NCI-H446 treated with DMSO at 0.1 percent for 48 hours (cell line): ENCODE measurements around the gene SURF4.
"Not testable (repeated sequence)": the region's sequence is repeated elsewhere in the genome, so short reads cannot be mapped to it uniquely, and the experiment has no call there.

ENCODE experiments used
- DNase-seq: peaks from one replicate; lab custom pipeline; 2025; lab: John Stamatoyannopoulos, UW

The SURF4 gene

DNA sequence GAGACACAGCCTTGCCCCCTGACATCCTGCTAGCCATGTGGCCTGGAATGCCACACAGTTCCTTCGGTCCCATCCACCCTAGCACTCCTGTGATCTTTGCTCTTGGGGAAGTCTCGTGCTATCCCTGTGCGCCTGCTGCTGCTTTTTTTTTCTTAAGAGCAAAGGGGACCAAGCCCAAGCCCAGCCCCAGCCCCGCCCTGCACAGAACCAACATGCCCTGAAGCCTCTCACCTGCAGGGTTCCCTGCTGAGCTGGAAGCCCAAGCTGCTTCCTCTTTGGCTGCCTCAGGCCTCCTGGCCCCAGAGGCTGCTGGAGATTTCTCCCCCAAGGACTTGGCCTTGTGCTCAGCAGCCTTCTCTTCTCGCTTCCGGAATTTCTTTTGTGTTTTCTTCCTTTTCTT, 41.7 kb downstream of the SURF4 start:
- no peak for DNase-seq

DNA sequence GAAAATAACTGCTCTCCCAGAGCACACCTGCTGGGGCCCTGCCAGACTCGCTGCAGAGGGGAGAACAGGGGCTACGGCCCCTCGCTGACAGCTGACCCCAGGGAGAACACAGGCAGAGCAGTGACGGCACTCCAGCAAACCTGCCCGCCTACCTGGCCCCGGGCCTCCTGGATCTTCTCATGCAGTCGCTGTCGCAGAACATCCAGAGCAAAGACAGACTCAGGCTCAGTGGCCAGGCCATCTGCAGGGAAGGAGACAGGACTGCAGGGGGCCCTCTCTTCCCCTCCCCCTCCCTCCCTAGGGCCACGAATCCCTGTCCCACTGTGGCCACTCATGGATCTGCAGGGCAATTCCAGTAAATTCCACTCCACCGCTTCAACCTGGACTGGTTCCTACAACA, 42.3 kb downstream of the SURF4 start:
- no peak for DNase-seq

DNA sequence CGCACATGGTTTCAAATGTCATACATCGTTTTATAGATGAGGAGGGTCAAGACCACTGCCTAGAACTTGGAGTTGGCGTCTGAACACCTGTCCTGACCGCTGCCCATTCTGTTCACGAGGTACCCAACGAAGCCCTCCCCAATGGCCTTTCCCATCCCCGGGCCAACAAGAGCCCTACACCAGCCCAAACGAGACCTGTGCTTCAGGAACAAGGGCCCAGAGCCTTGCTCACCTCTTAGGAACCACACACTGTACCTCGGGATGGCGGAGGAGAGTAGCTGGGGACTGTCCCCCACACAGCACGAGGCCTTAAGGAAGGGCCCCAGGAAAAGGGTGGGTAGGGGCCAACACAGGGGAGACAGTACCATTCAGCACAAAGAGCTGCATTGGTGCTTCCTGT, 42.8 kb downstream of the SURF4 start:
- DNase-seq = no peak

DNA sequence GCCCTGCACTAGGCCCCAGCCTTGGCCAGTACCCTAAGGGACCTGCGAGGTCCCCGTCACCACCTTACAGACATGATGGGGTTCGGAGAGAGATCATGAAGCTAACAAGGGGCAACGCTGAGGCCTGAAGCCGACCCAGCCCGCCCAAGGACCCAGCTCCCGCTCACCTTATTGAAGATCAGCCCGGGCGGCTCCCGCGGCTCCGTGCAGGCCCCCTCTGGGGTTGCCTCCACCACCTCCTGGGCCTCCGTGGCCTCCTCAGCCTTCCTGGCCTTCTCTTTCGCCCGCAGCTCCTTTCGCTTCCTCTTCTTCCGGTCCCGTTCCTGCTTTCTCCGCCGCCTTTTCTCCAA, 43.5 kb downstream of the SURF4 start:
- no peak for DNase-seq

DNA sequence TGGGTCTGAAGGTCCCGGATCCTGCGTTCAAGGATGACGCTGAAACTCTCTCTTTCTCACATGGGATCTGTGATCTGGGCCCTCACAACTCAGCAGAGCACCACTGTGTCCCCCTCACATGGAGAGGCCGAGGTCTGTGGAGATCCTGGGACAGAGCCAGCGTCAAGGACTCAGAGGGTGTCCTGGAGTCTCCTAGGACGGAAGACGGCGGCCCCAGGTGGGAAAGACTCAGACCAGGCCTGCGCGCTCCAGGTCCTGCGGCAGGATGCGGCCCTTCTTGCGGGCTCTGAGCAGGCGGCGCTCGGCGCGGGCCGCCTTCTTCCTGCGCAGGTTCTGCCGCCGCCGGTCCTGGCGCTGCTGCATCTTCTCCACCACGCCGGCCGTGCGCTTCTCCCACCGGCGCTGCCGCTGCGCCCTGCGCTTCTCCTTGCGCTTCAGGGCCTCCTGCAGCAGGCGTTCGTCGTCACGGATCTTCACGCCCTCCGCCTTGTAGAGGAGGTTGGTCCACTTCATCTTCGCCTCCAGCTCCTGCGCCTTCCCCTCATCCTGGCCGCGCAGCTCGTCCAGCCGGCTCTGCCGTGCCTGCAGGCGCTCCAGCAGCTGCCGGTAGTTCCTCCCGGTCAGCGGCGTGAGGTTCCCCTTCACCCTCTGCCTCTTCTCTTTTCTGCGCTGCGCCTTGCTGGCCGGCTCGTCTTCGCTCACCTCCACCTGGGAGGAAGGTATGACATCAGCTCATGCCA, 44.0 kb downstream of the SURF4 start:
- no peak for DNase-seq

DNA sequence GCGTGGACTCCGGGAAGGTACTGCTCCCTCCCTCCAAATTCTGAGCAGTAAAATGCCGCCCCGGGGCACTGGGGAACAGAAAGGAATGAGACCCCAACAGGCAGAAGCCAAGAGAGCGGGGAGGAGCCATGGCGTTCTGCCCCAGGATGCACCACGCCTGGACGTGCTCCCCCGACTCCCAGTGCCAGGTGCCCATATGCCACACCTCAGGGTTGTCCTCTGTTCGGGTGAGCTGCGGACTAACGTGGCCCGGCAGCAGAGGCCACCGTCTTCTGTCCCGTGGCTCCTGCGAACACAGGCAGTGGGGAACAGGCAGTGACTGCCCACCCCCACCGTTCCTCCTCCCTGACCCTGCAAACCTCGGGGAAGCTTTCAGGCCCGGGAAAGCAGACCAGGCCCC, 44.6 kb downstream of the SURF4 start:
- no peak for DNase-seq

DNA sequence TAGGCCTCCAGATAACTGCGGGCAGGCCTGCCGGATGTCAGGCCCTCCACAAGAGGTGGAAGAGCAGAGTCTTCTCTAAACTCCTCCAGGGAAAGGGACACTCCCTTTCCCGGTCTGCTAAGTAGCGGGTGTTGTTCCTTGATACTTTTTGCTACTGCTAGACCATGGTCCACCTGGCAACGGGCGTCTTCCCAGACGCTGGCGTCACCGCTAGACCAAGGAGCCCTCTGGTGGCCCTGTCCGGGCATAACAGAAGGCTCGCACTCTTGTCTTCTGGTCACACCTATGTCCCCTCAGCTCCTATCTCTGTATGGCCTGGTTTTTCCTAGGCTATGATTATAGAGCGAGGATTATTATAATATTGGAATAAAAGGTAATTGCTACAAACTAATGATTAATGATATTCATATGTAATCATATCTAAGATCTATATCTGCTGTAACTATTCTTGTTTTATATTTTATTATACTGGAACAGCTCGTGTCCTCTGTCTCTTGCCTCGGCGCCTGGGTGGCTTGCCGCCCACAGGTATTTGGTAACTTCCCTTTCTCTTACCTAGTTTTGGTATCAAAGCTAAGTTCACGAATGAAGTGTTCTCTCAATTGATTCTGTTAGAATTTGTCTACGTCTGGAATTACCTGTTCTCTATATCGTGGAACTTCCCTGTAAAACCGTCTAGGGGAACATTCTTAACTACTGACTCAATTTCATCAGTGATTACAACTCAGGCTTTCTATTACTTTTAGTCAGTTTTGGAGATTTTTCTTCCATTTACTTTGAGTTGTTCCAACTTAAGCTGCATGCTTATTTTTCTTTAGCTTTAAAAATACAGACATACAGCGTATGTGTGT, 46.3 kb downstream of the SURF4 start:
- DNase-seq = not testable (repeated sequence)

DNA sequence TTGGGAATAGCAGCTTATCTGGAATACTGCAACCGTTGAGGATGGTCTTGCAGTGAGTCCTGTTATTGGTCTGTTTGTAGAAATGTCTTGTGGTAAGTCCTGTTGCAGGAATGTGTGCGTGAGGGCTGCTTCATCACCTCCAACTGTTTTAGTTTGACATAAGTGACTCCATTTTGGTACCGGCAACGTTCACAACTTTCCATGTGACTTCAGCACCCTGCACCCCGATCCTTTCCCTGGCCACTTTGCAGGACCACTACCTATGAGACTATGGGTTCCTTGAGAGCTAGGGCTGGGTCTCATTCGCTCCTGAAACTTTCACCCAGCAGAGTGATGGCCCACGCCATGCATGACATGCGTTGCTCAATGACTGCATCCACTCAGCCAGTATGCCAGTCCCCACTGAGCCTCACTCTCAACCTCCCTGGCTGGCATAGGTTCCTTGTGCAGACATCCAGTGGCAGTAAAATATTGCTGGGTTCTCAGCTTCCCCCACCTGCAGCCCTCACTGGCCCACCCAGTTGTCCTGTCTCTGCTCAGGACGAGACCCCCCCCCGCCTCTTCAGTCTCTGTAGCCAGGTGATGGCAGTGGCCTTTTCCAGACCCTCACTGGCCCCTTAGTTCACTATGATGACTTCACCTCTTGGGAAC, 47.9 kb downstream of the SURF4 start:
- no peak for DNase-seq

DNA sequence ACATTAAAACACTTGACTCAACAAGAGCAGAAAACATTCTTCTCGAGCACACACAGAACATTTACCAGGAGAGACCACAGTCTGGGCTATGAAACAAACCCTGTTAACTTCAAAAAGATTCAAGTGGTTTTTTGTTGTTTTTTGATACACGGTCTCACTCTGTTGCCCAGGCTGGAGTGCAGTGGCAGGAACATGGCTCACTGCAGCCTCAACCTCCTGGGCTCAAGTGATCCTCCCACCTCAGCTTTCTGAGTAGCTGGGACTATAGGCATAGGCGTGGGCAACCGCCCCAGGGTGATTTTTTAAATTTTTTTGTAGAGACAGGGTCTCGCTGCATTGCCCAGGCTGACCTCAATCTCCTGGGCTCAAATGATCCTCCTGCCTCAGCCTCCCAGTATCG, 48.8 kb downstream of the SURF4 start:
- not testable (repeated sequence) for DNase-seq

DNA sequence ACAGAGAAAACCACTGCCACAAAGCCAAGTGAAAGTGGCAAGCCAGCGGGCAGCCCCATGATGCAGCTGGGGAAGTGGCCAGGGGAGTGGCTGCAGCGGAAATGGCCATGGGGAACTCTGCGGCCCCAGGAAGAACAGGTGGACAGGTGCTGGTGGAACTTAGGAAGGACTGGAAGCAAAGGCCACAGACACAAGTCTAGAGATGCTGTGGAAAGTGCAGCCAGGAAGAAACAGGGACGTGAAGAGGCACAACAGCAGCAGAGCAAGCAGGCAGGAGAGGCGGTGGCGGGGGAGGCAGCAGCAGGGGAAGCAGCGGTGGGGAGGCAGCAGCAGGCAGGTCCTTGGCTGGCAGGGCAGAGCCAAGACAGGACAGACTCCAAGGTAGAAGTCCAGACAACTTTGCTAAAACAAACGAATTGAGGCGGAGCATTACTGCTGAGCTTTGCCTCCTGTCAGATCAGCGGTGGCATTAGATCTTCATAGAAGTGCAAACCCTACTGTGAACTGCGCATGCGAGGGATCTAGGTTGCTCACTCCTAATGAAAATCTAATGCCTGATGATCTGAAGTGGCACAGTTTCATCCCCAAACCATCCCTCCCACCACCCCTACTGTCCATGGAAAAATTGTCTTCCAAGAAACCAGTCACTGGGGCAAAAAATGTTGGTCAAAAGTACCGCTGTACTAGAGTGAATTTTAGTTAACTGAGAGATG, 51.7 kb downstream of the SURF4 start:
- no peak for DNase-seq

DNA sequence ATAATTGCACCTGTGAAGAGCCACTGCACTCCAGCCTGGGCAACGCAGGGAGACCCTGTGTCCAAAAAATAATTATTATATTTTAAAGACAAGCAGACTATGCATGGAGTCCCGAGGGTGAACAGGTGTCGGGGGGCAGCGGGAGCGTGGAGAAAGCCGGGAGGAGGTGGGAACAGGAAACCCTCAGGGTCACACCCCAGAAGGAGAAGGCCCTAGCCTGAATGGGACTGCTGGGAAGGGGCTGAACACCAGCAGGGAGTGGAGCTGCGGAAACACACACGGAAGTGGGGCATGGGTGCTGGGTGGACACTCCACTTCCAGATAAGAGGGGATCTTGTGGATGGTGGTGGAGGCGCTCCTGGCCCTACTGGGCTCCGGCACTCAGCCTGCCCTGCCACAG, 52.6 kb downstream of the SURF4 start:
- no peak for DNase-seq

DNA sequence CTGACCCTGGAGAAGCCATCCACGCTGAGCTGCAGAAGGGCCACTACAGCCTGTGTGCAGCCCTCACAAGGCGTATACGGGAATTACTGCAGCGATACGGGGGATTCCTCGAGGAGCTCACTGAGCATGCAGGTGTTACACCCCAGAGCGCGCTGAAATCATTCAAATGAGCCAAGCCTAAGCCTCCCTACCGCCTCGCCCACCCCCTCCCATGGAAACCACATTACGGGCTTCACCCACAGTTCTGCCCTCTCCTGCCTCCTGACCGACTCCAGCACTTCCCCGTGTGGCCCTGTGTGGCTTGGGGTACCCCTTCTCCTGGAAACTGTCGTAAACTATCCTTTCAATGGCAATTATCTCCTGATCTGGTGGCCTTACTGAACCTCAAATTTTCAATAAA, 53.2 kb downstream of the SURF4 start:
- no peak for DNase-seq

DNA sequence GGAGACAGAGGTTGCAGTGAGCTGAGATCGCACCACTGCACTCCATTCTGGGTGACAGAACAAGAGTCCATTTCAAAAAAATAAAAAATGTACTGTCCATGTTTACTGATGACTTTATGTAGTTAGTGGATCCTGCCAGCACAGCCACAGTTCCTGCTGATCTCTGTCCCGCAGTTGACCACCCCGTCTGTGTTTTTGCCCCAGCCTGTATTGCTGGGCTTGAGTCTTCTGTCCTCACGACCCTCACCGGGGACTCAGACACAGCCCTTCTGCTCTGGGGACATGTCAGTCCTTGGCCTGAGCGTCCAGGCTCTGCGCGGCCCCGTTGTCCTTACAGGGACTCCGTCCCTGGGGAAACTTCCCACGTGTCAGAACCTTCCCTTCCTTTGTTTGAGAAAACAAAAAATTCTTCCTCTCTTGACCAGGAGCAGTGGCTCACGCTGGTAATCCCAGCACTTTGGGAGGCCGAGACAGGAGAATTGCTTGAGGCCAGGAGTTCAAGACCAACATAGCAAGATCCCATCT, 54.4 kb downstream of the SURF4 start:
- no peak for DNase-seq

DNA sequence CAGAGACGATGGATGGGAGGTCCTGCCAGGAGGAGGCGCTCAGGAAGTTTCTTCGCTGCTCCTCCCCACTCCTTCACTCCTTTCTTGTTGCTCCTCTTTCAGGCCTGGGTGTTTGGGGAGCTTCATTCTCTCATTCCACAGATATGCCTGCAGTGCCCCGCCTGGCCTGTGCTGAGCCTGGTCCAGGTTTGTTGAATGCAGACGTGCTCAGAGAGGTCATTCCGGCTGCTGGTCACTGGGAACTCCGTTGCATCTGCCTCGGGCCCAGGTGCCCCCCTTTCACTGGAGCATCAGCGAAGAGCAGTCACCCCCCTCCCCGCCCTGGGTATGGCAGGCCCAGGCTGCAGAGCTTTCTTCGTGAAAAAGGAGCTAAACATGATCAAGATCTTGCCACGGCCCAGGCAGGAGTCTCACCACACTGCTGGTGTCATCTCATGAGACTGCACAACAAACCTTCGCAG, 55.4 kb downstream of the SURF4 start:
- no peak for DNase-seq

DNA sequence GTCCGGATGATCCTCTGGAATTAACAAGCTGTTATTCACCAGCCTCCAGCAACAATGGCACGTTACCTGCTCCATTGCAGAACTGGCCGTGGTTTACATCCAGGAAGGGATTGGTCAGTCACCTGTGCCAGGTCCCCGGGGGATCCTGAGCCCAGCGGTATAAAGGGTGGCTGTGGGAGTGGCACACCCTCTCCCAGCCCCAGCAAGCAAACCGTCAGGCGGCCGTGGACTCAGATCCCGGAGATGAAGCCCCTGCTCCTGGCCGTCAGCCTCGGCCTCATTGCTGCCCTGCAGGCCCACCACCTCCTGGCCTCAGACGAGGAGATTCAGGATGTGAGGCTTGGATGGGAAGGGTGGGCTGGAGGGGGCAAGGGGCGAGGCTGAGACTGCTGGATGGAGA, 58.3 kb downstream of the SURF4 start:
- DNase-seq = not testable (repeated sequence)

DNA sequence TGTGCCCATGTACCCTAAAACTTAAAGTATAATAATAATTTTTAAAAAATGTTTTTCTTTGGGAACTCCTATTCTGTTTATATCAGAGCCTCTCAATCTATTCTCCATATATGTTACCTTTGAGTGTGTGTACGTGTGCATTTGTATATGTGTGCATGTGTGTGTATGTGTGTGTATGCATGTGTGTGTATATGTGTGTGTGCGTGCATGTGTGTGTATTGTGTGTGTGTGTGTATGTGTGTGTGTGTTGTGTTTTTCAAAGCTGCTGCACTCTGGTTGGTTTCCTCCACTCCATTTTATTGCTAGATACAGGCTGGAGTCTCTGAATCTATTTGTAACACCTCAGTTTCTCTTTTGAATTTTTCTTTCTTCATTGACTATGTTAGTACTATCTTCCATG, 59.9 kb downstream of the SURF4 start:
- no peak for DNase-seq
